Measurements from ENCODE around the gene IMMP2L. TPM values are rescaled to one million over a fixed set of nuclear protein-coding genes. Genes with fewer than 3 reads are reported as not detected.

IMMP2L gene
- total and polyA plus RNA-seq, 2 of the 8 experiments (the other 6 are each of a cell fraction or from before 2014, with no cell fraction given): 2.3 to 10.1 TPM

GRCh38 chr7:111401516-111401915, 160.8 kb downstream of the IMMP2L start:
- Histone ChIP-seq H2AK5ac (ENCODE audit: low read depth, low read length) (no peak overlapping the region), H2AFZ (ENCODE audit: low read length) (no peak overlapping the region), H3K79me2 (ENCODE audit: control insufficient read depth in 1 of 2, insufficient read depth in 2 of 2, low read length in 2 of 2) (no peaks in the 10 kb centered on the region), H3K4me1 (replicated peaks in 1 of 4; ENCODE audit: control insufficient read depth in 3 of 4, insufficient read depth in 4 of 4, low read length in 3 of 4) (no peaks in the 10 kb centered on the region), H4K91ac (replicated peaks; ENCODE audit: insufficient read length, low read length) (no peak overlapping the region), H3K14ac (ENCODE audit: insufficient read length) (no peak overlapping the region), H3K9me3 (ENCODE audit: insufficient read depth in 2 of 2, low read depth in 1 of 2, low read length in 1 of 2) (no peaks in the 10 kb centered on the region), H3K4ac (replicated peaks; ENCODE audit: insufficient read length, low read depth, low read length) (no peak overlapping the region), H4K8ac (ENCODE audit: extremely low read depth, insufficient read depth, low read length) (no peak overlapping the region), H4K5ac (ENCODE audit: insufficient read length, low read depth, low read length) (no peak overlapping the region), H2BK15ac (ENCODE audit: low read length) (no peak overlapping the region), H2BK5ac (ENCODE audit: low read depth, low read length) (no peak overlapping the region), H3K9ac (replicated peaks in 1 of 4; ENCODE audit: extremely low read depth in 1 of 4, low read depth in 3 of 4, low read length in 3 of 4) (no peak overlapping the region), H3K79me1 (ENCODE audit: low read depth, low read length) (no peaks in the 10 kb centered on the region), H2BK20ac (ENCODE audit: low read length) (no peak overlapping the region), H4K20me1 (replicated peaks in 1 of 2; ENCODE audit: control insufficient read depth in 1 of 2, insufficient read depth in 2 of 2, low read length in 2 of 2) (no peaks in the 10 kb centered on the region), H3K27me3 (replicated peaks in 1 of 4; ENCODE audit: control insufficient read depth in 3 of 4, extremely low read depth in 1 of 4, insufficient read depth in 3 of 4, low read length in 3 of 4) (no peaks in the 10 kb centered on the region), H3K23ac (ENCODE audit: insufficient read length) (no peak overlapping the region), H3K23me2 (ENCODE audit: low read depth, low read length) (no peaks in the 10 kb centered on the region), H3K36me3 (ENCODE audit: control insufficient read depth in 2 of 4, insufficient read depth in 4 of 4, low read length in 3 of 4) (no peaks in the 10 kb centered on the region), H3K18ac (ENCODE audit: extremely low read depth, low read length) (no peak overlapping the region), H3K4me2 (ENCODE audit: insufficient read depth in 1 of 2, low read depth in 2 of 2, low read length in 2 of 2) (no peak overlapping the region), H3K4me3 (ENCODE audit: extremely low read depth in 1 of 4, insufficient read depth in 2 of 4, low read depth in 3 of 4, low read length in 4 of 4) (no peak overlapping the region), H2BK120ac (replicated peaks; ENCODE audit: low read depth, low read length) (no peak overlapping the region), H2BK12ac (ENCODE audit: low read depth, low read length) (no peak overlapping the region), H3K27ac (ENCODE audit: low read depth, low read length) (no peak overlapping the region), H3K56ac (replicated peaks; ENCODE audit: insufficient read length, low read depth, low read length) (no peak overlapping the region)
- CTCF ChIA-PET (ENCODE audit: partially characterized antibody): no interaction called here
- FAIRE-seq (no peak), DNase-seq (ENCODE audit: low read depth in 1 of 2, low spot score in 2 of 2) (no peak)
- POLR2A ChIA-PET (ENCODE audit: partially characterized antibody): no interaction called here
- WGBS, 2 experiments (ENCODE audit: extremely low coverage in 1 of 2, insufficient coverage in 1 of 2, insufficient read length in 1 of 2, insufficient replicate concordance in 2 of 2, low coverage in 1 of 2, low lambda C conversion rate in 2 of 2, missing lambda C conversion rate in 1 of 2): 92% methylated on average over 3 of the region's 3 CpGs; no CpG with 5 or more reads in 1 of the 2 experiments
- no peak for TF ChIP-seq PHF8 (conservative IDR thresholded peaks at IDR 0.05; ENCODE audit: low read depth, low read length)
- no peak for TF ChIP-seq KDM5A (IDR thresholded peaks at IDR 0.05; ENCODE audit: low read length)
- no peak for TF ChIP-seq GABPA (IDR thresholded peaks at IDR 0.05; ENCODE audit: borderline replicate concordance, insufficient read depth, low read length)
- no peak for TF ChIP-seq CREB1 (IDR thresholded peaks at IDR 0.05)
- no peak for TF ChIP-seq SP4 (IDR thresholded peaks at IDR 0.05; ENCODE audit: low read length)

All from H1 (cell line).